Upper lobe of right lung (tissue), 1 donor: ENCODE measurements around the gene ARHGAP1. TPM values are rescaled to one million over a fixed set of nuclear protein-coding genes. Genes with fewer than 3 reads are reported as not detected.
A peak's percentile ranks its signal among the peaks of the same experiment; 100 is the strongest.

Experiments
- ATAC-seq: fragments of 200-7000 bp; cut with Tn5 transposase; one replicate; pipeline ENCODE4 v1.9.1; 2020; ENCODE audit warnings: mild to moderate bottlenecking, moderate library complexity
- DNase-seq: peaks from one replicate; pipeline ENCODE4 v3.0.0-alpha.2; 2020
- H3K27ac ChIP-seq: fragments of 200-600 bp; one replicate; pipeline ENCODE4 v1.8.0; 2022
- H3K27me3 ChIP-seq: fragments of 200-600 bp; one replicate; pipeline ENCODE4 v1.8.0; 2022; ENCODE audit warnings: mild to moderate bottlenecking
- H3K36me3 ChIP-seq: fragments of 200-600 bp; one replicate; pipeline ENCODE4 v1.8.0; 2022
- H3K4me1 ChIP-seq: fragments of 200-600 bp; one replicate; pipeline ENCODE4 v1.8.0; 2022
- H3K4me3 ChIP-seq: fragments of 200-600 bp; one replicate; pipeline ENCODE4 v1.8.0; 2022; ENCODE audit warnings: mild to moderate bottlenecking
- H3K9me3 ChIP-seq: fragments of 200-600 bp; one replicate; pipeline ENCODE4 v1.8.0; 2022
- CTCF ChIP-seq: fragments of 200-600 bp; IDR thresholded peaks from one replicate; pipeline ENCODE4 v1.8.0; 2022; ENCODE audit warnings: antibody characterized with exemption
- intact Hi-C: fragments of 100-400 bp; cut with DNase I; formaldehyde crosslinking; loops from one replicate; pipeline ENCODE4 v1.11.0; 2022
- total RNA-seq: library from RNA; stranded (reverse); fragmentation: NEBNext Ultra II Directional; extraction: Animal tissue kit (Norgen Biotek cat#: 25700); gene quantifications from one replicate; pipeline ENCODE4 v1.2.1, GENCODE V29; 2021
- donor health status: DM: no; HTN: yes; CAD: no; lungs with severe emphysema.

The ARHGAP1 gene
- total RNA-seq, 1 donor from 2014 or later = 62.8 TPM

- no peaks in the 10 kb centered on the region for H3K4me1 ChIP-seq
- ATAC-seq = no peak
- no peak for TF ChIP-seq CTCF
- intact Hi-C loops = no loop called here
- H3K36me3 ChIP-seq = no peaks in the 10 kb centered on the region
- no peak overlapping the region for H3K27ac ChIP-seq
- no peak overlapping the region for H3K4me3 ChIP-seq
- H3K27me3 ChIP-seq = no peaks in the 10 kb centered on the region
- DNase-seq = peak; percentile 55
- no peaks in the 10 kb centered on the region for H3K9me3 ChIP-seq
Measured at GRCh38 chr11:46727952-46728658, 27.7 kb upstream of the ARHGAP1 start.

GRCh38 chr11:46726206-46726862 lies 25.9 kb upstream of the ARHGAP1 start:
- Histone ChIP-seq H3K27me3 (no peaks in the 10 kb centered on the region), H3K4me1 (no peaks in the 10 kb centered on the region), H3K9me3 (no peaks in the 10 kb centered on the region), H3K27ac (no peak overlapping the region), H3K4me3 (no peak overlapping the region), H3K36me3 (no peaks in the 10 kb centered on the region)
- DNase-seq = no peak
- ATAC-seq = no peak
- TF ChIP-seq CTCF = no peak
- intact Hi-C loops = no loop called here

- Histone ChIP-seq H3K9me3 (no peaks in the 10 kb centered on the region), H3K27me3 (no peaks in the 10 kb centered on the region), H3K36me3 (no peaks in the 10 kb centered on the region), H3K4me3 (no peak overlapping the region), H3K4me1 (no peaks in the 10 kb centered on the region), H3K27ac (no peak overlapping the region)
- intact Hi-C loops = no loop called here
- DNase-seq (no peak), ATAC-seq (no peak)
- no peak for TF ChIP-seq CTCF
Measured at GRCh38 chr11:46725338-46726205, 25.2 kb upstream of the ARHGAP1 start.

GRCh38 chr11:46724088-46724487 lies 23.7 kb upstream of the ARHGAP1 start:
- DNase-seq (no peak), ATAC-seq (no peak)
- intact Hi-C loops = no loop called here
- Histone ChIP-seq H3K4me3 (no peak overlapping the region), H3K9me3 (no peaks in the 10 kb centered on the region), H3K4me1 (no peaks in the 10 kb centered on the region), H3K36me3 (no peaks in the 10 kb centered on the region), H3K27me3 (no peaks in the 10 kb centered on the region), H3K27ac (no peak overlapping the region)
- no peak for TF ChIP-seq CTCF

GRCh38 chr11:46723359-46723680 lies 22.9 kb upstream of the ARHGAP1 start:
- Histone ChIP-seq H3K27me3 (no peaks in the 10 kb centered on the region), H3K4me3 (no peak overlapping the region), H3K9me3 (no peaks in the 10 kb centered on the region), H3K36me3 (no peaks in the 10 kb centered on the region), H3K4me1 (no peaks in the 10 kb centered on the region), H3K27ac (no peak overlapping the region)
- TF ChIP-seq CTCF = no peak
- ATAC-seq (no peak), DNase-seq (no peak)
- intact Hi-C loops = no loop called here
